ENCODE measurements around the gene C1orf216.
"Not testable (repeated sequence)": the region's sequence is repeated elsewhere in the genome, so short reads cannot be mapped to it uniquely, and the experiment has no call there.

C1orf216 gene

GRCh38 chr1:35706846-35707600 lies 11.7 kb downstream of the C1orf216 start:
- peak; percentile 44 for DNase-seq

GRCh38 chr1:35702508-35702907 lies 16.2 kb downstream of the C1orf216 start:
- no peak for DNase-seq

- DNase-seq: not testable (repeated sequence)
Measured at GRCh38 chr1:35699152-35699551, 19.5 kb downstream of the C1orf216 start.

- DNase-seq: no peak
Measured at GRCh38 chr1:35692317-35692716, 26.4 kb downstream of the C1orf216 start.

- no peak for DNase-seq
Measured at GRCh38 chr1:35691571-35692220, 27.0 kb downstream of the C1orf216 start.

- DNase-seq: no peak
Measured at GRCh38 chr1:35691080-35691479, 27.6 kb downstream of the C1orf216 start.

- DNase-seq: not testable (repeated sequence)
Measured at GRCh38 chr1:35690103-35690502, 28.6 kb downstream of the C1orf216 start.

- DNase-seq: no peak
Measured at GRCh38 chr1:35688161-35688560, 30.5 kb downstream of the C1orf216 start.

GRCh38 chr1:35683012-35683411 lies 35.7 kb downstream of the C1orf216 start:
- DNase-seq: no peak

GRCh38 chr1:35680271-35680670 lies 38.4 kb downstream of the C1orf216 start:
- no peak for DNase-seq

- DNase-seq: no peak
Measured at GRCh38 chr1:35675773-35676172, 42.9 kb downstream of the C1orf216 start.

- no peak for DNase-seq
Measured at GRCh38 chr1:35674111-35674510, 44.6 kb downstream of the C1orf216 start.

GRCh38 chr1:35672116-35672515 lies 46.6 kb downstream of the C1orf216 start:
- no peak for DNase-seq

- DNase-seq: no peak
Measured at GRCh38 chr1:35668506-35668905, 50.2 kb downstream of the C1orf216 start.

- no peak for DNase-seq
Measured at GRCh38 chr1:35666916-35667315, 51.8 kb downstream of the C1orf216 start.

- DNase-seq: no peak
Measured at GRCh38 chr1:35666216-35666615, 52.5 kb downstream of the C1orf216 start.

Measured in activated T-cell treated with anti-CD3 and anti-CD28 coated beads, Interleukin-2, amount 50 U/mL, for 1 hour (primary cell).